Activated CD4-positive, alpha-beta T cell treated with anti-CD3 and anti-CD28 coated beads, Interleukin-2, amount 50 U/mL, for 4 hours (primary cell): ENCODE results near the gene RNASE4.
"Not testable (repeated sequence)": the region's sequence is repeated elsewhere in the genome, so short reads cannot be mapped to it uniquely, and the experiment has no call there.

Experiments used
- DNase-seq, 2 experiments: peaks; one replicate each; pipeline ENCODE4 v3.0.0-alpha.2; 2020

The RNASE4 gene

GRCh38 chr14:20683891-20684661 lies at the start of gene RNASE4:
TSS of gene RNASE4 (plus strand) at chr14:20684560. CDS start at chr14:20699372, 14,812 bp downstream.
- DNase-seq: peak; percentile 76 to 80

- no peak for DNase-seq
Measured at GRCh38 chr14:20641591-20641990, 42.8 kb upstream of the RNASE4 start, which contains the start of gene OR6S1. TSS of gene OR6S1 (minus strand) at chr14:20641691. CDS start at chr14:20641691, 0 bp downstream.

GRCh38 chr14:20642182-20642581 lies 42.2 kb upstream of the RNASE4 start:
- no peak for DNase-seq

GRCh38 chr14:20642755-20643154 lies 41.6 kb upstream of the RNASE4 start:
- not testable (repeated sequence) for DNase-seq

GRCh38 chr14:20644520-20644919 lies 39.8 kb upstream of the RNASE4 start:
- DNase-seq: no peak

GRCh38 chr14:20645481-20645880 lies 38.9 kb upstream of the RNASE4 start:
- DNase-seq: no peak

GRCh38 chr14:20652996-20653975 lies 31.1 kb upstream of the RNASE4 start:
- DNase-seq: no peak

- no peak for DNase-seq
Measured at GRCh38 chr14:20655851-20656250, 28.5 kb upstream of the RNASE4 start.

- no peak for DNase-seq
Measured at GRCh38 chr14:20656274-20656673, 28.1 kb upstream of the RNASE4 start.

- DNase-seq: no peak
Measured at GRCh38 chr14:20657216-20658211, 26.8 kb upstream of the RNASE4 start.

- no peak for DNase-seq
Measured at GRCh38 chr14:20658246-20658645, 26.1 kb upstream of the RNASE4 start.

GRCh38 chr14:20659336-20659735 lies 25.0 kb upstream of the RNASE4 start:
- DNase-seq: no peak

- DNase-seq: no peak
Measured at GRCh38 chr14:20659813-20660395, 24.5 kb upstream of the RNASE4 start.

- no peak for DNase-seq
Measured at GRCh38 chr14:20661197-20661596, 23.2 kb upstream of the RNASE4 start.

- DNase-seq: peak; percentile 68 to 71
Measured at GRCh38 chr14:20662968-20663732, 21.2 kb upstream of the RNASE4 start.

GRCh38 chr14:20666400-20666961 lies 17.9 kb upstream of the RNASE4 start:
- not testable (repeated sequence) for DNase-seq

GRCh38 chr14:20667957-20668356 lies 16.4 kb upstream of the RNASE4 start:
- no peak for DNase-seq

- no peak for DNase-seq
Measured at GRCh38 chr14:20668969-20669368, 15.4 kb upstream of the RNASE4 start.

GRCh38 chr14:20671597-20672283 lies 12.6 kb upstream of the RNASE4 start:
- no peak for DNase-seq

- DNase-seq: no peak
Measured at GRCh38 chr14:20675669-20676068, 8.7 kb upstream of the RNASE4 start.
